DOHH2 (cell line): ENCODE data around the gene PLA2G12A.

Experiments
- H3F3A ChIP-seq: fragments of 200-600 bp; sonication (generic), shearing (Covaris generic); 2 replicates; pipeline ENCODE4 v1.6.0; 2016; ENCODE audit warnings: antibody characterized with exemption, mild to moderate bottlenecking; ENCODE audit not compliant: control insufficient read depth, insufficient read depth
- H3K27ac ChIP-seq: fragments of 200-600 bp; sonication (generic); 2 replicates; pipeline ENCODE4 v1.5.1; 2014; ENCODE audit warnings: low read depth, mild to moderate bottlenecking, low read length, moderate library complexity
- H3K27me3 ChIP-seq: fragments of 200-600 bp; sonication (generic); 2 replicates; pipeline ENCODE4 v1.6.1; 2014; ENCODE audit warnings: mild to moderate bottlenecking, low read length, mixed read lengths; ENCODE audit not compliant: control insufficient read depth
- H3K36me3 ChIP-seq: fragments of 200-600 bp; sonication (generic); 2 replicates; pipeline ENCODE4 v1.6.1; 2014; ENCODE audit warnings: mild to moderate bottlenecking, low read length, moderate library complexity, mixed read lengths; ENCODE audit not compliant: control insufficient read depth
- H3K4me1 ChIP-seq: fragments of 200-600 bp; sonication (generic); 2 replicates; pipeline ENCODE4 v1.6.1; 2014; ENCODE audit warnings: mild to moderate bottlenecking, low read length, mixed read lengths; ENCODE audit not compliant: control insufficient read depth
- H3K4me2 ChIP-seq: fragments of 200-600 bp; sonication (generic); 2 replicates; pipeline ENCODE4 v1.6.0; 2014; ENCODE audit warnings: mild to moderate bottlenecking, low read length, moderate library complexity
- H3K4me3 ChIP-seq: fragments of 200-600 bp; sonication (generic); 2 replicates; pipeline ENCODE4 v1.5.1; 2014; ENCODE audit warnings: mild to moderate bottlenecking, low read length, mixed read lengths
- H3K79me2 ChIP-seq: fragments of 200-600 bp; sonication (generic); 2 replicates; pipeline ENCODE4 v1.6.1; 2014; ENCODE audit warnings: mild to moderate bottlenecking, low read length, mixed read lengths; ENCODE audit not compliant: control insufficient read depth
- H3K9me2 ChIP-seq: fragments of 200-600 bp; sonication (generic); replicated peaks from 2 replicates; pipeline ENCODE4 v1.6.1; 2014; ENCODE audit warnings: mild to moderate bottlenecking, low read length, mixed read lengths; ENCODE audit not compliant: control insufficient read depth
- H3K9me3 ChIP-seq: fragments of 200-600 bp; sonication (generic); 2 replicates; pipeline ENCODE4 v1.6.1; 2014; ENCODE audit warnings: antibody characterized with exemption, low read length, mixed read lengths; ENCODE audit not compliant: control insufficient read depth, insufficient read depth
- H4K20me1 ChIP-seq: fragments of 200-600 bp; sonication (generic); 2 replicates; pipeline ENCODE4 v1.6.0; 2014; ENCODE audit warnings: low read depth, mild to moderate bottlenecking, antibody characterized with exemption, low read length, moderate library complexity; ENCODE audit not compliant: control insufficient read depth, insufficient read depth
- CTCF ChIP-seq: fragments of 200-600 bp; sonication (generic); IDR thresholded peaks from one replicate; pipeline ENCODE4 v1.5.1; 2014; ENCODE audit warnings: antibody characterized with exemption, mild to moderate bottlenecking, low read depth, low read length; ENCODE audit not compliant: poor library complexity, severe bottlenecking
- EZH2phosphoT487 ChIP-seq: fragments of 200-600 bp; sonication (generic); IDR thresholded peaks from 2 replicates; pipeline ENCODE4 v1.6.1; 2017; ENCODE audit warnings: borderline replicate concordance, mild to moderate bottlenecking, antibody characterized with exemption, low read length, moderate library complexity, mixed read lengths

The PLA2G12A gene

DNA sequence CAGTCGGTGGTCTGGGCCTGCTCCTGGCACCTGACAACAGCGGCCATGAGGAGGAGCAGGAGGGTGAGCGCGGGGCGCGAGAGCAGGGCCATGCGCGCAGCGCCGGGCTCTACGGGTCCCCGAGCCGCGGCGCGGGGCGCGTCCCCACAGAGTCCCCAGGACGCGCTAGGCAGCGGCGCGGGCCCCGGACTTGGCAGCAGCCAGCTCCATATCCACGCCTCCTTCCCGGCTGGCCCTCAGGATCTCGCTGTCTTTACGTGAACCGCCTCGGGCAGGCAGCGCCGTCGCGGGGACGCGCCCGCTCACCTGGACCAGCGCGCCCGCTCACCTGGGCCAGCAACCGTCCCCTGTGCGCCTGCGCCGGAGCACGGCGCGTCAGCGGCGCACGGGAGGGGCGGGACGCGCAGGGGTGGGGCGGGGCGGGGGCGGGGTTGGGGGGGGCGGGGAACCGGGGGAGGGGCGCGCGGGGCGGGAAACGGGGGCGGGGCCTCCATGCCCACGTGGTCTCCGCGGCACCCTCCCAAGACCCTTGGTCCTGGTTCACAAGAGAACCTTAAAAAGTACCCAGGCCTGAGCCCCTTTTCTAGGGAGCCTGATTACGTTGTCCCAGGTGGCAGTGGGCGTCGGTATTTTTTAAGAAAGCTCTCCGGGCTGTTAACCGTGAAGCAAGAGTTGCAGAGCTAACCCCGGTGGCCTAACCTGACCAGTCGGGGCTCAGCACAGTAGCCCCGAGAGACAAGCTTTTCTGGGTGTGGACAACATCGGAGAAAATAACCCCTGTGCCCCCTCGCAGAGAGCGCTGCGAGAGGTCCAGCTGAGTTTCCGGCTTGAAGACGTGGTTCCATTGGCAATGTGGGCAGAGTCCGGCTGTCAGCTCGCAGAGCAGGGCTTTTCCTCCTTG lies at the start of gene PLA2G12A:
Gene PLA2G12A, minus strand, starts transcription at position 353 of the 901 bp plus-strand sequence. Its CDS starts 261 bp downstream, at position 92.
- H3K9me3 ChIP-seq = no peaks in the 10 kb centered on the region
- no peaks in the 10 kb centered on the region for H3K9me2 ChIP-seq
- 0 out of 2 replicates have a peak, but pooled peaks cover 5% of the 10 kb centered on the region for H3F3A ChIP-seq
- TF ChIP-seq CTCF (peak; percentile 15), EZH2phosphoT487 (no peak)
- peaks cover 21% of the 10 kb centered on the region for H3K4me1 ChIP-seq
- no peaks in the 10 kb centered on the region for H3K36me3 ChIP-seq
- peak within 1 kb of the TSS; percentile 93 for H3K4me3 ChIP-seq
- H3K27ac ChIP-seq = no peak within 1 kb of the TSS
- H3K27me3 ChIP-seq = no peaks in the 10 kb centered on the region
- H3K79me2 ChIP-seq = peaks cover 43% of the 10 kb centered on the region
- H4K20me1 ChIP-seq = no peaks in the 10 kb centered on the region
- peak within 1 kb of the TSS; percentile 89 for H3K4me2 ChIP-seq

GRCh38 chr4:109764789-109765402 lies 35.0 kb upstream of the PLA2G12A start:
- H3K4me1 ChIP-seq = no peaks in the 10 kb centered on the region
- no peaks in the 10 kb centered on the region for H3F3A ChIP-seq
- H3K27me3 ChIP-seq = peaks cover 10% of the 10 kb centered on the region
- H3K27ac ChIP-seq = no peak overlapping the region
- H3K9me2 ChIP-seq = no peaks in the 10 kb centered on the region
- no peak overlapping the region for H3K4me3 ChIP-seq
- no peak overlapping the region for H3K4me2 ChIP-seq
- H3K9me3 ChIP-seq = no peaks in the 10 kb centered on the region
- H4K20me1 ChIP-seq = no peaks in the 10 kb centered on the region
- H3K36me3 ChIP-seq = no peaks in the 10 kb centered on the region
- TF ChIP-seq EZH2phosphoT487 (no peak), CTCF (no peak)
- no peaks in the 10 kb centered on the region for H3K79me2 ChIP-seq

DNA sequence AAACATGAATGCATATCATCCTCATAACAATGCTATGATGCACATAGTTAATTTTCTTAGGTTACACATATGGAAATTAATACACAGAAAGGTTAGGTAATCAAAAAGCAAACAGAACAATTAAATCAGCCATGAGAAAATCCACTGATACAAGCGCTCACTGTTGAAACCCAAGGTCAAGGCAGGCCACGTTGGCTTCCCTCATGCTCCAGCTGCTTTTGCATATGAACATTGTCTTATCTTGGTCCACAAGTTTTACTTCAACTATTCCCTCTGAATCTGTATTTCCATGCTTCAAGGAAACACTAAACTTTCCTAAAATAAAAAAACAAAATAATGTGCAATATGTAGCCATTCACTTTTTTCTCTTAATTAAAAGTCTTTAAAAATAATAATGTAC lies 34.5 kb upstream of the PLA2G12A start:
- Histone ChIP-seq H3K27me3 (peaks cover 10% of the 10 kb centered on the region), H3K4me2 (no peak overlapping the region), H4K20me1 (no peaks in the 10 kb centered on the region), H3K4me3 (no peak overlapping the region), H3K36me3 (no peaks in the 10 kb centered on the region), H3K4me1 (no peaks in the 10 kb centered on the region), H3K79me2 (no peaks in the 10 kb centered on the region), H3K9me3 (no peaks in the 10 kb centered on the region), H3K9me2 (no peaks in the 10 kb centered on the region), H3F3A (no peaks in the 10 kb centered on the region), H3K27ac (no peak overlapping the region)
- no peak for TF ChIP-seq EZH2phosphoT487
- no peak for TF ChIP-seq CTCF
